Muscle of back (tissue), 11 donors: ENCODE results near the gene CAV3. TPM values are rescaled to one million over a fixed set of nuclear protein-coding genes. Genes with fewer than 3 reads are reported as not detected.

Source experiments
- DNase-seq, 3 donors: peaks; one replicate each; pipeline versions ENCODE4 v3.0.0 to v3.0.0-alpha.2; 2013
- polyA plus RNA-seq, 10 donors: library from polyadenylated mRNA; unstranded; fragments of 120-200 nt; gene quantifications; one replicate each; pipeline ENCODE4 v1.2.1, GENCODE V29; 2013; ENCODE audit not compliant: insufficient read length in 10 of 10

Gene CAV3
- polyA plus RNA-seq, 10 donors: 150 to 329 (median 277) TPM

DNA sequence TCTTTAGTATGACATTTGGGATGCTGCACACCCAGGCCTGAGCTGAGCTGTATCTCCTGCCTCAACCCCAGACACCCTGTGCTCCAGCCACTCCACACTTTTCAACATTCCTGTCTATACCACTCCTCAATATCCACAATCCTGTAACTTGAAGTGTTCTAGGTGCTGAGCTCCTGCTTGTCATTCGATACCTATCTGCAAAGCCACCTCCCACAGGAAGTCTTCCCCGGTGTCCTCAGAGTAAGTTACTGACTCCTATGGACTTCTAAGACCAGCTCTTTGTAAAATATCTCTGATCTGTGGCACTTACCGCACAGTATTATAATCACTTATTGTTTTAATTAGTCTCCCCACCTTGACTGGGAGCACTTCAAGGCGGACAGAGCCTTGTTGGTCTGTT lies 1.2 kb upstream of the CAV3 start:
- DNase-seq: no peak

- no peak for DNase-seq
Observed at GRCh38 chr3:8734137-8734878, 706 bp downstream of the CAV3 start.

DNA sequence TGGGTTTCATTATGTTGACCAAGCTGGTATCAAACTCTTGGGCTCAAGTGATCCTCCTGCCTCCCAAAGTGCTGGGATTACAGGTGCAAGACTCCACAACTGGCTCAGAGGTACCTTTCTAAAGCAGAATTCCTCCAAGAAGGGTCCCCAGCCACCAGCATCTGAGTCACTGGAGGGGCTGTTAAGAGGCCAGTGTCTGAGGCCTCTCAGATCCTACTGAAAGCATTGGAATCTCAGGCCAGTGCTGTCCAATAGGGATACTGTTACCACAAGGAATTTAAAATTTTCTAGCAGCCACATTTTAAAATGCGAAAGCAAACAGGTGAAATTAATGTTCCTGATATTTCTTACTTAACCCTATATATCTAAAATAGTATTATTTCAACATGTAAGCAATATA lies 1.3 kb downstream of the CAV3 start:
- no peak for DNase-seq

DNA sequence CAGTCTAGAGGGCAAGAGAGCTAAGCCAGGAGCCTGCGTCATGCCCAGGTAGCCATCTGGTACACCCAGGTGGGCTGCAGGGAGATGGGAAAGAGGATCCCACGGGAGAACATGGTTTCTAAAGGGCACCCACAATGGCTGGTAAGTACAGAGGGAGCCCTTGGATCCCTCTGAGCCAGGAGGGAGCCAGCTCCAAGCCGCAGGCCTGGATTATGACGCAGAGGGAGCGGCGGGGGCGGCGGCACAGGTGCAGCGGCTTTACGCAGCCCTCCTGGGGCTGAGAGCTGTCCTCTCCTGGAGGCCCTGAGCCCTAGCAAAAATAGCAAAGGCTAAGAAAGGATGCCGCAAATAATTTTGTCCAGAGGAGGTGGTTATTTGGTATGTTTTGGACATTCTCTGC lies 2.8 kb downstream of the CAV3 start:
- no peak for DNase-seq

DNA sequence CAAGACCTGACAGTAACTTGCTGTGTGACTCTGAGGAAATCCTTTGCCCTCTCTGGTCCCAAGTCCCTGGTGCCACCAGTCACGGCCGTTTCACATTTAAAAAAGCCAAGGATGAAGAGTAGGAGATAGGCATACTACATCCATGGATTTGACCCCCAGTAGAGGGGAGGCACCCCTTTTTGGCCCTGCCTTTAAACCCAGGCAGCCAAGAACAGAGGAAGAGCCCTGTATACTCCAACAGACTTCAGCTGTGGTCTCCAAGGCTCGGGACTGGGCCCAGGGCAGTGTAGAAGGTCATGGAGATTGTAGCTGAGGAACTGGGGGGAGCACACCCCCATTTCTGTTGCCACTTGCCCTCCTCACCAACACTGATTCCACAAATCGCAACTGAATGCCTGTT lies 3.7 kb downstream of the CAV3 start:
- DNase-seq: no peak

GRCh38 chr3:8737823-8738222 lies 4.2 kb downstream of the CAV3 start:
- DNase-seq: no peak

DNA sequence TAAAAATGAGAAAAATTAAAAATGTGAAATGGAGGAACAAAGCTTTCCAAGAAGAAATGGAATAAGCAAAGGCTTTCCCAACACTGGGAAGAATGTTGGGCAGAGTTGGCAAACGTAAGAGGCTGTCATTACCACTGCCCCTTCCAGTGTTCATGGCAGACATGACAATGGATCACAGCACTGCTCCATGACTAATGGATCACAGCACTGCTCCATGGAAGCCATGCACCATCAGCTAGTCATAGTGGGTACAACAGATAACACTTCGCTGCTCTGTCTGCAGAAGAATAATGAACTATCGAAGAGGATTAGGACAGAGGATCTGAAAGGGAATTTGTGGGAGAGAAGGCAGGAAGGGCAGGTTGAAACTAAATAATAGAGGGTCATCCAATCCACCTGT lies 5.0 kb downstream of the CAV3 start:
- DNase-seq: no peak

GRCh38 chr3:8739757-8740504 lies 6.3 kb downstream of the CAV3 start:
- peak in 1 of 3 donors; percentile 45 for DNase-seq

GRCh38 chr3:8741581-8742261 lies 8.1 kb downstream of the CAV3 start:
- DNase-seq: peak; percentile 34 to 86 (median 64)

DNA sequence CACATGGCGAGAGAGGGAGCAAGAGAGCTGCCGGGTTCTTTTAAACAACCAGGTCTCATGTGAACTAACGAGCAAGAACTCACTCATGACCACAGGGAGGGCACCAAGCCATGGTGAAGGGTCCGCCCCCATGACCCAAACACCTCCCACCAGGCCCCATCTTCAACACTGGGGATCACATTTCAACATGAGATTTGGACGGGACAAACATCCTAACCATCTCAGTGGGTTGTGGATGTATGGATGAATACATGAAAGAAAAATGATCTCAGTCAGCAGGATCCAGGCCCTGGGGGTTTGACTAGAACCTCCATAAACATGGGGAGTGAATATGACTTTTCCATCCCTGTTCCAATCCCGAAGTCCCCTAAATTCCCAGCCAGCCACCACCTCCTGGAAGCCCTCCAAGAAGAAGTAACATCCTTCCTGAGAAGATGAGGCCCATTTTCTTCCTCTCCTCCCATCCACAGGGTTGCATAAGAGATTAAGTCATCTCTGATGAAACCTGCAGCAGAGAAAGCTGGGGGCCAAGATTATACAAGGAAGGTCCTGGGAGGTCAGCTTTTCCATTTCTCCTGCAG lies 9.5 kb downstream of the CAV3 start:
- peak in 1 of 3 donors; percentile 60 for DNase-seq

DNA sequence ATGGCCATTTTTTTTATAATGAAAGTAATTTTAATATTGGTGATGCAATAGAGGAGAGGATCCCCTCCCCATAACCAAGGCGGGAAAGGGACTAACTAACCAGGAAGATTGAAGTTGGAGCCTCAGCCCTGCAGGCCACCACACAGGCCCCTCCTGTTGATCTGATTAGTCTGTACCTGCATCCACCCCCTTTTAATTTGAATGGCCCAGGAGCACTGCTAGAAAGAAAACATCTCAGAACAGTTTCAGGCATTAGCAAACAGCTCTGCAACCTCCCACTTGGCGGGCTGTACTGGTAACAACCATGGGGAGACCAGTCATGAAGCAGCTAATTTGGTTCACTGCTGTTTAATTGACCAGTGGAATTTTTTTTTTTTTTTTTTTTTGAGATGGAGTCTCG lies 10.3 kb downstream of the CAV3 start:
- DNase-seq: no peak

- no peak for DNase-seq
Observed at GRCh38 chr3:8745619-8746370, 12.2 kb downstream of the CAV3 start.

- DNase-seq: no peak
Observed at GRCh38 chr3:8746780-8747345, 13.3 kb downstream of the CAV3 start.

GRCh38 chr3:8749316-8749715 lies 15.7 kb downstream of the CAV3 start:
- DNase-seq: no peak

DNA sequence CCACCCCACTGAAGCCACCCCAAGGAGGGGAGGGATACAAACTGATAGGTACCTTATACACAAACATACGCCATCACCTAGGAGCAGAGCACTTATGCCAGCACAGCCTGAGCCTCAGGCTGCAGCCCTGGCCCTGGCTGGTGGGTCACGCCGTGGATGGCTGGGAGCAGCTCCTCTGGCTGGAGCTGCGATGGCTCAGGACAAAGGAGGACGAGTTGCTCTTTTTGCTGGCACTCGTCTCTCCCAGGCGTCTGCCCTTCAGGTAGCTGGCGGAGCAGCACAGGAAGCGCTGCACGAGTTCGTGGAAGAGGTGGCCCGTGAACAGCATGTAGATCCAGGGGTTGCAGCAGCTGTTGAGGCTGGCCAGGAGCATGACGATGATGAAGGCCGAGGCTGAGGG lies 19.2 kb downstream of the CAV3 start:
- DNase-seq: no peak

GRCh38 chr3:8755097-8755496 lies 21.5 kb downstream of the CAV3 start:
- no peak for DNase-seq

- no peak for DNase-seq
Observed at GRCh38 chr3:8755564-8756237, 22.1 kb downstream of the CAV3 start.

GRCh38 chr3:8756671-8757070 lies 23.1 kb downstream of the CAV3 start:
- no peak for DNase-seq

- DNase-seq: peak; percentile 47 to 79 (median 60)
Observed at GRCh38 chr3:8757551-8758518, 24.2 kb downstream of the CAV3 start.
